ENCODE results near the gene GRB10.

The GRB10 gene

DNA sequence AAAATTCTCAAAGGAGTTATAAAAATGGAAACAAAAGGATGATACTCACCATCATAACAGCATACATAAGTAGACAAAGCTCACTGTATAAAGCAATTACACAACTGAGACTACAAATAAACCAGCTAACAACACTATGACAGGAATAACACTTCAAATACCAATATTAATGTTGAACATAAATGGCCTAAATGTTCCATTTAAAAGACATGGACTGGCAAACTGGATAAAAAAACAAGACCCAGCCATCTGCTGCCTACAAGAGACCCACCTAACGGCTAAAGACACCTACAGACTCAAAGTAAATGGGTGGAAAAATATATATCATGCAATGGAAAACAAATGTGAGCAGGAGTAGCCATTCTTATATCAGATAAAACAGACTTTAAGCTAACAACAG is 148.3 kb downstream of the GRB10 start:
- H3K27ac ChIP-seq: no peak overlapping the region
- H3K36me3 ChIP-seq (ENCODE audit: control insufficient read depth, insufficient read depth, low read length): no peaks in the 10 kb centered on the region
- no peak overlapping the region for H2AFZ ChIP-seq
- TF ChIP-seq, protein P1, sequence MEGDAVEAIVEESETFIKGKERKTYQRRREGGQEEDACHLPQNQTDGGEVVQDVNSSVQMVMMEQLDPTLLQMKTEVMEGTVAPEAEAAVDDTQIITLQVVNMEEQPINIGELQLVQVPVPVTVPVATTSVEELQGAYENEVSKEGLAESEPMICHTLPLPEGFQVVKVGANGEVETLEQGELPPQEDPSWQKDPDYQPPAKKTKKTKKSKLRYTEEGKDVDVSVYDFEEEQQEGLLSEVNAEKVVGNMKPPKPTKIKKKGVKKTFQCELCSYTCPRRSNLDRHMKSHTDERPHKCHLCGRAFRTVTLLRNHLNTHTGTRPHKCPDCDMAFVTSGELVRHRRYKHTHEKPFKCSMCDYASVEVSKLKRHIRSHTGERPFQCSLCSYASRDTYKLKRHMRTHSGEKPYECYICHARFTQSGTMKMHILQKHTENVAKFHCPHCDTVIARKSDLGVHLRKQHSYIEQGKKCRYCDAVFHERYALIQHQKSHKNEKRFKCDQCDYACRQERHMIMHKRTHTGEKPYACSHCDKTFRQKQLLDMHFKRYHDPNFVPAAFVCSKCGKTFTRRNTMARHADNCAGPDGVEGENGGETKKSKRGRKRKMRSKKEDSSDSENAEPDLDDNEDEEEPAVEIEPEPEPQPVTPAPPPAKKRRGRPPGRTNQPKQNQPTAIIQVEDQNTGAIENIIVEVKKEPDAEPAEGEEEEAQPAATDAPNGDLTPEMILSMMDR (IDR thresholded peaks at IDR 0.05): no peak
- H3K79me2 ChIP-seq: peaks cover 15% of the 10 kb centered on the region
- H3K9me3 ChIP-seq (ENCODE audit: control insufficient read depth, low read length): no peaks in the 10 kb centered on the region
- no peak overlapping the region for H3K4me2 ChIP-seq (ENCODE audit: low read length)
- no peaks in the 10 kb centered on the region for H3K27me3 ChIP-seq (ENCODE audit: control insufficient read depth, insufficient read depth, low read length)
- H3K4me3 ChIP-seq (ENCODE audit: low read depth, low read length): no peak overlapping the region
- H3K4me1 ChIP-seq: peaks cover 8% of the 10 kb centered on the region
- H3K9ac ChIP-seq: no peak overlapping the region

DNA sequence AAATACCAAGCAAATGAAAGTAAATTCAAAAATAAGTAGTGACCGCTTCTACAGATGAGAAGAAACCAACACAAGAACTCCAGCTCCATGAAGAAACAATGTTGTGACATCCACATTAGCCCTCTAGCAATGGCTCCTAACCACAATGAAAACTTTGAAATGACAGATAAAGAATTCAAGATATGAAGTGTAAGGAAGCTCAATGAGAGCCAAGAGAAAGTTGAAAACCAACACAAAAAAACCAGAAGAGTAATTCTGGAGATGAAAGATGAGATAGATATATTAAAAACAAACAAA is 149.3 kb downstream of the GRB10 start:
- Histone ChIP-seq H3K4me2 (ENCODE audit: low read length) (no peak overlapping the region), H3K9ac (no peak overlapping the region), H2AFZ (no peak overlapping the region), H3K4me3 (ENCODE audit: low read depth, low read length) (no peak overlapping the region), H3K4me1 (peaks cover 8% of the 10 kb centered on the region), H3K9me3 (ENCODE audit: control insufficient read depth, low read length) (no peaks in the 10 kb centered on the region), H3K36me3 (ENCODE audit: control insufficient read depth, insufficient read depth, low read length) (no peaks in the 10 kb centered on the region), H3K79me2 (peaks cover 15% of the 10 kb centered on the region), H3K27ac (no peak overlapping the region), H3K27me3 (ENCODE audit: control insufficient read depth, insufficient read depth, low read length) (no peaks in the 10 kb centered on the region)
- TF ChIP-seq, protein P1 (IDR thresholded peaks at IDR 0.05): no peak

DNA sequence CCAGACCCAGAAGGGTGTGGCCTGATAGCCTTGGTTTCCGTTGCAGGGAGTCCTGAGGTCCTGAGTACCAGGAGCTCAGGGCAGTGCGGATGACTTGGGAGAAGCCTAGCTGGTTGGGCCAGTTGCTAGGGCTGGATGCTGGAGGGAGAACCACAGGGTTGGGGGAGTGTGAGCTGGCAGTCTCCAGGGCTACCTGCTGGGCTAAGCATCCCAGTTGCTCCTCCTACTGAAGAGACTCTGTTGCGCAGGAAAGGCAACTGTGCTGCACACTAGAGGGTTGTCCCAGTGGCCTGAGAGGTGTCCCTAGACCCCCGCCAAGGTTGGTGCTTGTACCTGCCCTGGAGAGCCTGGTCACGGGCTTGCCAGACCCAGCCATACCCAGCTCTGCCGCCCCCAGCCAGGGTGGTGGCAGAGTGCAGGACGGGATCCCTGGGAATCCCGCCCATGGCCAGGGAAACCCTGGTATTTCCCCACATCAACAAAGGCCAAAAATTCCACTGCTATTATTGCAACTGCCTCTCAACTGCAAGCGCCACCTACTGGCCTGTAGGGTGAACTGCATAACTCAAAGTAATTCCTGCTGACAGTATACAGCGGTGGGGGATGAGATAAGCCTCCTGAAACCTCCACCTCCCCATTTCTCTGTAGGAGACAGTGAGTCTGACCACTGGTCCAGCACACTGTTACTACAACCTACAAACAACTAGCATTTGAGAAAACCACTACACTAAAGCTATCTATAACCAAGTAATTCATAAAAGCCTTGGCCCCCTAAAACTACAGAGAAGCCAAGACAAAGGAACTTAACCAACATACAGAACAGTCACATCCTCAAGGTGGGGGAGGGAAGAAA is 149.9 kb downstream of the GRB10 start:
- Histone ChIP-seq H3K4me3 (ENCODE audit: low read depth, low read length) (no peak overlapping the region), H3K9me3 (ENCODE audit: control insufficient read depth, low read length) (no peaks in the 10 kb centered on the region), H3K27ac (no peak overlapping the region), H3K27me3 (ENCODE audit: control insufficient read depth, insufficient read depth, low read length) (no peaks in the 10 kb centered on the region), H3K36me3 (ENCODE audit: control insufficient read depth, insufficient read depth, low read length) (no peaks in the 10 kb centered on the region), H2AFZ (peak overlapping the region; percentile 1), H3K4me1 (peaks cover 8% of the 10 kb centered on the region), H3K79me2 (peaks cover 15% of the 10 kb centered on the region), H3K4me2 (ENCODE audit: low read length) (no peak overlapping the region), H3K9ac (no peak overlapping the region)
- TF ChIP-seq, protein P1 (IDR thresholded peaks at IDR 0.05): peak; percentile 96

DNA sequence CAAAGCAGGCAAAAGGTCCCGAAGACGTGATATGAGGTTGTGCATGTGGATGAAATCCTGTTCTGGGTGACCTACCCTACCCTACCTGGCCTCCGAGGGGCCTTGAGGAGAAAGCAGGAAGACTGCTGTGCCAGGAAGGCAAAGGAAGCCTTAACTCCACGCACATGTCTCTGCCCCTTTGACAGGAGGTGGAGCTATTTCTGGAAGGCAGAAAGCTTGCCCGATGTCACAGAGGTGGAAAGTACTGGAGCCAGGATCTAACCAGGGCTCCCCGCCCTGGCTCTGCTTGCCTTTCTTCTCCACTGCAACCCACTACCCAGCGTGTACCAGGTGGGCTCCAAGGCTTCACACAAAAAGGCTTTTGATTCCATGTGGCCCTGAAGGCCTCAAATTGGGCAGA is 151.1 kb downstream of the GRB10 start:
- H3K9me3 ChIP-seq (ENCODE audit: control insufficient read depth, low read length): no peaks in the 10 kb centered on the region
- no peak overlapping the region for H2AFZ ChIP-seq
- H3K4me1 ChIP-seq: peaks cover 6% of the 10 kb centered on the region
- peaks cover 12% of the 10 kb centered on the region for H3K79me2 ChIP-seq
- H3K9ac ChIP-seq: no peak overlapping the region
- no peak overlapping the region for H3K4me2 ChIP-seq (ENCODE audit: low read length)
- H3K27ac ChIP-seq: no peak overlapping the region
- H3K4me3 ChIP-seq (ENCODE audit: low read depth, low read length): no peak overlapping the region
- TF ChIP-seq, protein P1 (IDR thresholded peaks at IDR 0.05): no peak
- no peaks in the 10 kb centered on the region for H3K27me3 ChIP-seq (ENCODE audit: control insufficient read depth, insufficient read depth, low read length)
- H3K36me3 ChIP-seq (ENCODE audit: control insufficient read depth, insufficient read depth, low read length): no peaks in the 10 kb centered on the region

DNA sequence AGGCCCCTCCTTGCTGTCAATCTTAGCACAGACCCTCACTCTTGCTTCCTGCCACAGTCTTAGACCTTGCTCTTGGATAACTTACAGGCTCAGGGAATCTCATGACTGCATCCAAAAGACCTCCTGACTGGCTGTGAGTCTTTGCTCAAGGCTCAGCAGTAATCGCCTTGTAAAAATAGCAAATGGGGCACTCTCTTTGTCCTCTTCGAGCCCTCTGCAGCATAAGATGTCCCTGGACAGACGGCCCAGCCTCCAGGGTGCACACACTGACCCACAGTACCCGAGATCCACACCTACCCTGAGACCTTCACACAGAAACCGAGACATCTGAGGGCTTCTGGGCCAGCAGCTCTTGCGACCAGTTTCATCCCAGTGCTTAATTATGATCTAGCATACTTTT is 151.6 kb downstream of the GRB10 start:
- TF ChIP-seq, protein P1 (IDR thresholded peaks at IDR 0.05): no peak
- H3K79me2 ChIP-seq: peaks cover 12% of the 10 kb centered on the region
- no peaks in the 10 kb centered on the region for H3K36me3 ChIP-seq (ENCODE audit: control insufficient read depth, insufficient read depth, low read length)
- peaks cover 6% of the 10 kb centered on the region for H3K4me1 ChIP-seq
- no peaks in the 10 kb centered on the region for H3K27me3 ChIP-seq (ENCODE audit: control insufficient read depth, insufficient read depth, low read length)
- H3K9me3 ChIP-seq (ENCODE audit: control insufficient read depth, low read length): no peaks in the 10 kb centered on the region
- no peak overlapping the region for H3K9ac ChIP-seq
- H2AFZ ChIP-seq: no peak overlapping the region
- H3K4me3 ChIP-seq (ENCODE audit: low read depth, low read length): no peak overlapping the region
- no peak overlapping the region for H3K27ac ChIP-seq
- H3K4me2 ChIP-seq (ENCODE audit: low read length): no peak overlapping the region
